IMR-90 (cell line): Measurements from ENCODE around the gene ACOX2. TPM values are rescaled to one million over a fixed set of nuclear protein-coding genes. Genes with fewer than 3 reads are reported as not detected.

ENCODE experiments used
- ATAC-seq: fragments of 200-7000 bp; cut with Tn5 transposase; 2 replicates; pipeline ENCODE4 v1.9.1; 2020; ENCODE audit warnings: low read depth, mild to moderate bottlenecking, moderate library complexity
- BruUV-seq: library from RNA; stranded (reverse); fragments of 400-500 nt; replicated peaks from 2 replicates; lab custom pipeline; 2021; lab: Mats Ljungman, UMichigan
- CTCF ChIA-PET: fragments of 300-600 bp; formaldehyde crosslinking; extraction: SDS; loops from one replicate; lab custom pipeline; 2021; ENCODE audit warnings: antibody characterized with exemption; lab: Yijun Ruan, JAX
- POLR2A ChIA-PET: fragments of 300-600 bp; sonication (Branson Sonifier 250); formaldehyde crosslinking; loops from one replicate; lab custom pipeline; 2022; ENCODE audit warnings: antibody characterized with exemption; ENCODE audit not compliant: unreplicated experiment; lab: Charles Lee
- DNase-seq: peaks from one replicate; pipeline ENCODE4 v3.0.0; 2013
- H2AFZ ChIP-seq: replicated peaks from 2 replicates; pipeline ENCODE3; 2013; ENCODE audit warnings: low read length, mild to moderate bottlenecking; ENCODE audit not compliant: poor library complexity
- H2AK5ac ChIP-seq: 2 replicates; pipeline ENCODE4 v1.6.1; 2013; ENCODE audit warnings: low read depth, low read length, inconsistent platforms
- H2AK9ac ChIP-seq: replicated peaks from 2 replicates; pipeline ENCODE3; 2013; ENCODE audit warnings: mild to moderate bottlenecking, low read depth, low read length, moderate library complexity; ENCODE audit not compliant: poor library complexity
- H2BK120ac ChIP-seq: 2 replicates; pipeline ENCODE4 v1.6.1; 2013; ENCODE audit warnings: low read depth, low read length, inconsistent platforms
- H2BK15ac ChIP-seq: 3 replicates; pipeline ENCODE4 v1.6.1; 2013; ENCODE audit warnings: low read depth, low read length, inconsistent platforms
- H2BK20ac ChIP-seq: 2 replicates; pipeline ENCODE4 v1.6.1; 2013; ENCODE audit warnings: low read depth, mild to moderate bottlenecking, inconsistent platforms, low read length, moderate library complexity
- H2BK5ac ChIP-seq: 2 replicates; pipeline ENCODE4 v1.6.1; 2013; ENCODE audit warnings: mild to moderate bottlenecking, low read depth, low read length, inconsistent platforms; ENCODE audit not compliant: poor library complexity, severe bottlenecking
- H3K14ac ChIP-seq: replicated peaks from 2 replicates; pipeline ENCODE4 v1.6.1; 2013; ENCODE audit warnings: low read depth, low read length, inconsistent platforms
- H3K18ac ChIP-seq: 2 replicates; pipeline ENCODE4 v1.6.1; 2013; ENCODE audit warnings: low read depth, low read length, control low read depth
- H3K23ac ChIP-seq: 2 replicates; pipeline ENCODE4 v1.6.1; 2013; ENCODE audit warnings: low read depth, low read length, inconsistent platforms
- H3K27ac ChIP-seq: 2 replicates; pipeline ENCODE4 v1.5.1; 2013; ENCODE audit warnings: mild to moderate bottlenecking, control low read depth, low read length; ENCODE audit not compliant: insufficient read depth
- H3K27me3 ChIP-seq: 2 replicates; pipeline ENCODE4 v1.6.1; 2013; ENCODE audit warnings: low read length; ENCODE audit not compliant: control insufficient read depth, insufficient read depth
- H3K36me3 ChIP-seq: 2 replicates; pipeline ENCODE4 v1.6.1; 2013; ENCODE audit warnings: low read length, mixed read lengths; ENCODE audit not compliant: control insufficient read depth, insufficient read depth
- H3K4ac ChIP-seq: 2 replicates; pipeline ENCODE4 v1.6.1; 2013; ENCODE audit warnings: low read depth, low read length, inconsistent platforms
- H3K4me1 ChIP-seq: 2 replicates; pipeline ENCODE4 v1.6.1; 2013; ENCODE audit warnings: low read length, mixed read lengths; ENCODE audit not compliant: control insufficient read depth, insufficient read depth
- H3K4me2 ChIP-seq: 2 replicates; pipeline ENCODE4 v1.6.1; 2013; ENCODE audit warnings: low read depth, mild to moderate bottlenecking, control low read depth, low read length, moderate library complexity
- H3K4me3 ChIP-seq: 2 replicates; pipeline ENCODE4 v1.5.1; 2013; ENCODE audit warnings: low read depth, mild to moderate bottlenecking, control low read depth, low read length, moderate library complexity; ENCODE audit not compliant: insufficient read depth
- H3K56ac ChIP-seq: 2 replicates; pipeline ENCODE4 v1.6.1; 2013; ENCODE audit warnings: low read length, inconsistent platforms; ENCODE audit not compliant: insufficient read depth; ENCODE audit errors: extremely low read depth
- H3K79me1 ChIP-seq, 2 experiments: 2 replicates each; pipeline ENCODE4 v1.6.1; 2013; ENCODE audit warnings: low read length in 2 of 2, inconsistent platforms in 1 of 2, low read depth in 1 of 2
- H3K9ac ChIP-seq: 2 replicates; pipeline ENCODE4 v1.6.1; 2013; ENCODE audit warnings: low read depth, low read length, control low read depth
- H3K9me1 ChIP-seq: 2 replicates; pipeline ENCODE4 v1.6.1; 2013; ENCODE audit warnings: low read length, inconsistent platforms; ENCODE audit not compliant: insufficient read depth
- H3K9me3 ChIP-seq: 2 replicates; pipeline ENCODE4 v1.6.1; 2013; ENCODE audit warnings: low read length; ENCODE audit not compliant: control insufficient read depth, insufficient read depth
- H4K20me1 ChIP-seq: 2 replicates; pipeline ENCODE4 v1.6.1; 2013; ENCODE audit warnings: low read length, inconsistent platforms; ENCODE audit not compliant: insufficient read depth
- H4K5ac ChIP-seq: 2 replicates; pipeline ENCODE4 v1.6.1; 2013; ENCODE audit warnings: mild to moderate bottlenecking, low read depth, low read length, control low read depth
- H4K8ac ChIP-seq, 2 experiments: 2 replicates each; pipeline ENCODE4 v1.6.1; 2013; ENCODE audit warnings: low read depth in 2 of 2, low read length in 2 of 2, control low read depth in 1 of 2, inconsistent platforms in 1 of 2
- H4K91ac ChIP-seq: 2 replicates; pipeline ENCODE4 v1.6.1; 2013; ENCODE audit warnings: low read depth, low read length, inconsistent platforms; ENCODE audit not compliant: insufficient read depth
- BHLHE40 ChIP-seq: fragments of 150-350 bp; IDR thresholded peaks from 2 replicates; pipeline ENCODE4 v1.6.1; 2016; ENCODE audit warnings: mild to moderate bottlenecking, low read depth, low read length
- CTCF ChIP-seq: conservative IDR thresholded peaks from 2 replicates; pipeline ENCODE4 v1.5.1; 2012; ENCODE audit warnings: mild to moderate bottlenecking, low read depth, low read length, improper control_type of control experiment
- ELK1 ChIP-seq: fragments of 150-350 bp; IDR thresholded peaks from 2 replicates; pipeline ENCODE4 v1.6.1; 2016; ENCODE audit warnings: low read depth, mild to moderate bottlenecking, low read length, moderate library complexity, borderline replicate concordance
- FOS ChIP-seq: fragments of 150-350 bp; IDR thresholded peaks from 2 replicates; pipeline ENCODE4 v1.6.1; 2016; ENCODE audit warnings: low read depth, low read length
- MAFK ChIP-seq: IDR thresholded peaks from 2 replicates; pipeline ENCODE4 v1.6.1; 2012; ENCODE audit warnings: low read depth, low read length, improper control_type of control experiment
- MAZ ChIP-seq: IDR thresholded peaks from 2 replicates; pipeline ENCODE4 v1.6.1; 2012; ENCODE audit warnings: low read depth, mild to moderate bottlenecking, low read length, improper control_type of control experiment, moderate library complexity, borderline replicate concordance
- MXI1 ChIP-seq: IDR thresholded peaks from 2 replicates; pipeline ENCODE4 v1.6.1; 2012; ENCODE audit warnings: low read depth, mild to moderate bottlenecking, low read length, moderate library complexity, borderline replicate concordance
- USF2 ChIP-seq: fragments of 150-350 bp; IDR thresholded peaks from 2 replicates; pipeline ENCODE4 v1.6.1; 2017; ENCODE audit warnings: mild to moderate bottlenecking, antibody characterized with exemption, low read length, low read depth
- WGBS, 2 experiments: methylation state at CpG; one replicate each; pipeline versions ENCODE4 v1.1.5 to v1.1.7; 2013; ENCODE audit warnings: missing lambda C conversion rate in 2 of 2; ENCODE audit not compliant: insufficient read length in 1 of 2; ENCODE audit errors: extremely low coverage in 2 of 2; 5-methylcytosine and 5-hydroxymethylcytosine counted together
- dilution Hi-C: fragments of 300-500 bp; cut with HindIII; formaldehyde crosslinking; loops from one replicate; pipeline ENCODE4 v1.14.3; 2018; ENCODE audit warnings: low sequenced_read_pairs; ENCODE audit not compliant: unreplicated experiment
- in situ Hi-C: fragments of 300-500 bp; cut with MboI; formaldehyde crosslinking; loops from 3 replicates; pipeline ENCODE4 v1.14.3; 2019; ENCODE audit warnings: low sequenced_read_pairs, inconsistent platforms, mixed read lengths
- intact Hi-C: fragments of 100-400 bp; cut with micrococcal nuclease; formaldehyde crosslinking; loops from 2 replicates; pipeline ENCODE4 v1.10.0; 2022
- polyA plus RNA-seq, 3 experiments: library from polyadenylated mRNA; depleted of rRNA; stranded (reverse); fragments of >200 nt; gene quantifications; 2 replicates each; pipeline ENCODE4 v1.2.3, GENCODE V29; 2012; ENCODE audit warnings: low replicate concordance in 1 of 3
- total RNA-seq: library from RNA; depleted of rRNA; stranded (reverse); fragments of >200 nt; gene quantifications from 2 replicates; pipeline ENCODE4 v1.2.3, GENCODE V29; 2012

The ACOX2 gene
- total and polyA plus RNA-seq, 2 of the 4 experiments (the other 2 are of a cell fraction): 15.6 to 32.9 TPM

GRCh38 chr3:58572634-58573230 is 35.7 kb upstream of the ACOX2 start:
- Histone ChIP-seq H3K36me3 (no peaks in the 10 kb centered on the region), H3K56ac (no peak overlapping the region), H2BK20ac (no peak overlapping the region), H2AK5ac (no peak overlapping the region), H4K20me1 (no peaks in the 10 kb centered on the region), H2AFZ (no peak overlapping the region), H3K27me3 (peaks cover 14% of the 10 kb centered on the region), H3K79me1 (no peaks in the 10 kb centered on the region), H3K4ac (no peak overlapping the region), H2BK120ac (no peak overlapping the region), H3K9me3 (peaks cover 5% of the 10 kb centered on the region; the same call in 1 of the 2 replicates), H4K5ac (no peak overlapping the region), H3K4me2 (no peak overlapping the region), H3K4me3 (no peak overlapping the region), H3K27ac (no peak overlapping the region), H3K14ac (no peak overlapping the region), H2AK9ac (no peak overlapping the region), H2BK15ac (no peak overlapping the region), H2BK5ac (no peak overlapping the region), H3K9ac (no peak overlapping the region), H3K9me1 (peaks cover 3% of the 10 kb centered on the region; the same call in 1 of the 2 replicates), H3K23ac (no peak overlapping the region), H3K18ac (no peak overlapping the region), H4K8ac (no peak overlapping the region), H3K4me1 (no peaks in the 10 kb centered on the region; the same call in 1 of the 2 replicates), H4K91ac (no peak overlapping the region)
- no TSS peak for BruUV-seq
- ChIA-PET CTCF (interaction anchor here (0.8 to 8.3 kb wide), 2 partner anchors 12 to 57 kb away, joined by 3 to 69 read pairs; no protein-coding TSS in a partner anchor), POLR2A (no interaction called here)
- dilution Hi-C loops (no loop called here), in situ Hi-C loops (loop anchor here (25.0 kb wide), 1 partner anchor 415 kb away; no protein-coding TSS in a partner anchor), intact Hi-C loops (no loop called here)
- DNase-seq (no peak), ATAC-seq (no peak)
- TF ChIP-seq MAFK (no peak), USF2 (no peak), BHLHE40 (no peak), ELK1 (no peak), MAZ (no peak), FOS (no peak), CTCF (no peak), MXI1 (no peak)
- 94% methylated on average over 6 of the region's 7 CpGs; no CpG with 5 or more reads in 1 of the 2 experiments for WGBS, 2 experiments
